GM18507 (cell line): Measurements from ENCODE around the gene STEAP1B.

Experiments
- DNase-seq: peaks from one replicate; pipeline ENCODE4 v3.0.0; 2011; ENCODE audit warnings: low read depth; ENCODE audit not compliant: insufficient read length; ENCODE audit errors: extremely low spot score
- FAIRE-seq: peaks from 2 replicates; lab custom pipeline; 2011; peaks lifted over from hg19 to GRCh38; lab: Jason Lieb, UNC

The STEAP1B gene

GRCh38 chr7:22417841-22418240 is 82.1 kb downstream of the STEAP1B start:
- DNase-seq (no peak), FAIRE-seq (no peak)

DNA sequence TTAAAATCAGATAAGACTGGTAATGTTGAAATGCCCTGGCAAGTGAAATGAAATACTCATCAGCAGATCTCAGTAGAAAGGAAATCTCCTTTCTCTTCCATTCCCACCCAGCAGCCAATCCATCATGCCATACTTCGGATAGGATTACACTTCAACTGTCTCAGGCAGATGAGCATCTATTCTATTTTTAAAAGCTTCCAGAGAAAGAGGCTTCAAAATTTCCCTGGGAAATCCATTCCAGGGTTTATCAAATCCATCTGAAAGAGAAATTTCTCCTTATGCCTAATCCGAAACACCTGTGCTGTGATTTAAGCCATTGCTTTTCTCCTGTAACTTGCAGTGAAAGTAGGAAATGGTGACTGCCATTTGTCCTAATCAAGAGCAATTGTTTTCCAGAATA is 82.6 kb downstream of the STEAP1B start:
- no peak for FAIRE-seq
- DNase-seq: no peak

DNA sequence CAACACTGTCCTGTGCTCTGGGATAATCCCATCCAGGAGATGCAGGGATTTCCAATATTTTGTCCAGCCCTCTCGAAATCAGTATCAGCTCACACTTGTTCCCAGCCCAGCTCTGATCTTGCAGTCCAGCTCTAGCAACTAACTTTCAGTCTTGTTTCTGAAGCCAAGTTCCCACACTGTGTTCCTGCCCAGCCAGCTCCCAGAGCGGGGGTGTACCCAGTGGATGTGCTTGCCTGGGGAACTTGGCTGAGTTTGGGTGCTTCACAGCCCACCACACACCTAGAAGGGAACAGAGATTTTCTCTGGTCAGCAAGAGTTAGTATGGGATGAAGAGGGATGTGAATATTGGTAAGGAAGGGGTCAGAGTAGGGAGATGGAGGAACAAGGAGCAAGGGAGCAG is 85.6 kb downstream of the STEAP1B start:
- DNase-seq (no peak), FAIRE-seq (no peak)

- no peak for FAIRE-seq
- DNase-seq: no peak
These were observed 86.8 kb downstream of the STEAP1B start for GRCh38 chr7:22413211-22413610.

- no peak for DNase-seq
- FAIRE-seq: no peak
These were observed 87.9 kb downstream of the STEAP1B start for GRCh38 chr7:22411977-22412693.

DNA sequence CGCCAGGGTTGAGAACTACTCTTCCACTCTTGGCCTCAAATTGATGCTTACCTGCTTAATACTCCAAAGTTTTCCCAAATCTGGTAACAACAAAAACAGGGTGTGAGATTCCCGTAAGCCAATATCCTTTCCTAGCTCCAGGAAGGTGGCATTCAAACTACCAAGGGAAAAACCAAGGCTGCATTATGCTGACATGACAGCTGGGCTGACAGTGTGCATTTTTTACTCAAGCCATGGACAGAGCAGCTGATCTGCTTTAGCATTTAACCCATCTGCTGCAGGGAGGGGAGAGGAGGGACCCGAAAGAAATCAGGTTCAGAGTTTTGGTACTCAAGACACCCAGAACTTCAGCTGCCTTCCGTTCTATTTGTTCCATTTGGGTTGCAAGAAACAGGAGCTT is 93.3 kb downstream of the STEAP1B start:
- DNase-seq (no peak), FAIRE-seq (no peak)

GRCh38 chr7:22404421-22405023 is 95.5 kb downstream of the STEAP1B start:
- no peak for DNase-seq
- no peak for FAIRE-seq

DNA sequence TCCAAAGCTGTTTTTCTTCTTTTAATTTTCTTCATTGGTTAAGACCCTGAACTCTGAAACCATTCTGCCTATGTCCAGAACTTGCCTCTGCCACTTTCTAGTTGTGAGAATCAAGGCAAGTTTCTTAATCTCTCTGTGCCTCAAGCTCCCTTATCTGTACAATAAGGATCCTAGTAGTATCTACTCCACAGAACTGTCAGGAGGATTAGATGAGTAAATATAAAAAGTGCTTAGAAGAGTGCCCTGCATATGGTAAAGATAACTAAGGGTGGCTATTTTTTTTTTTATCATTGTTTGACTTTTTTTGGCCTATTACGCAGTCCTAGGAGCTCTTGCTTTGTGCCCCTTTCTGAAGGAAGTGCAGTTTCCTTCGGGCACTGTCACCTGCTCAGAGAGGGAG is 96.6 kb downstream of the STEAP1B start:
- FAIRE-seq (no peak), DNase-seq (no peak)

GRCh38 chr7:22402250-22402649 is 97.7 kb downstream of the STEAP1B start:
- FAIRE-seq (peak; percentile 49), DNase-seq (no peak)

GRCh38 chr7:22400936-22401553 is 98.9 kb downstream of the STEAP1B start:
- FAIRE-seq (no peak), DNase-seq (no peak)

DNA sequence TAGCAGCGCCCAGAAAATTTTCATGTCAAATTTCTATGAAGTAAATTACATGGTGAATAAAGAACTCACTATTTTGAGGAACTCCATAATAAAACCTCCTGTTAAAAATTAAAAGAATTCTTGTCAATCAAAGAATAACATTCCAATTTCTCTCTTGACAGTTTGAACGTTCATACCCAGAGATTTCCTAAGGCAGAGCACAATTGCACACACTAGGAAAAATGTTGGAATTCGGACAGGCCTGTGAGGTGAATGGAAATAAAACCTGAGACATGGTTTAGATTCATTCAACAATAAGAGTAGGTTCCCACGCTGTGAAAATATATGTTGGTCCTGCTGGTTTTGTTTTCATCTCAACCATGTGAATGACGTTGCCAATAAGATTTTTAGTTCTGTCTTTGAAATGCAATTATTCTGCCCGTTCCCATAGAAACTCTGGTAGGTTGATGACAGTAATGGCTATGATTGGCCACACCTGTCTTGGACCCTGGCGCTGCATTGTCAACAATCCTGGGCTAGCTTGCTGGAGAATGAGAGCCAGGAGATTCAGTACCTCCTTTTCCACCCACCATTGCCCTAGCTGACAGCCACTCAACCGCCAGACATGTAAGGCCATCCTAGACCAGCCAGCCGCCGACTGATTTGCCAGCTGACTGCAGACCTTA is 99.7 kb downstream of the STEAP1B start:
- DNase-seq (no peak), FAIRE-seq (no peak)

DNA sequence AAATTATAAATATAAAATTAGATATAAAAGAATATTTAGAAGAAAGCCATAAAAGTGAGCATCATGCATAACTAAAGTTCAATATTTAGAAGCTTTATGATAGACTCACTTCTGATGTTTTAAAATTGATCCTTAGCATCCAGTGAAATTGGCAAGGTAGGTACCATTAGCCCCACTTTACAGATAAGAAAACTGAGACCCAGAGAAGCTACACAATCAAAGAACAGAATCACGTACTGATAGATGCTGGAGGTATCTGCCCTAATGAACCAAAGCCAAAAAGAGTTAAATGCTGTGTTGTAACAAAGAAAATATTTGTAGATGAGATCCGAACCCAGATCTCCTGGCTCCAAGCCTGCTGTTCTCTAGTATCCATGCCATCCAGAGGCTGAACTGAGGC is 100.4 kb downstream of the STEAP1B start:
- DNase-seq: no peak
- no peak for FAIRE-seq

DNA sequence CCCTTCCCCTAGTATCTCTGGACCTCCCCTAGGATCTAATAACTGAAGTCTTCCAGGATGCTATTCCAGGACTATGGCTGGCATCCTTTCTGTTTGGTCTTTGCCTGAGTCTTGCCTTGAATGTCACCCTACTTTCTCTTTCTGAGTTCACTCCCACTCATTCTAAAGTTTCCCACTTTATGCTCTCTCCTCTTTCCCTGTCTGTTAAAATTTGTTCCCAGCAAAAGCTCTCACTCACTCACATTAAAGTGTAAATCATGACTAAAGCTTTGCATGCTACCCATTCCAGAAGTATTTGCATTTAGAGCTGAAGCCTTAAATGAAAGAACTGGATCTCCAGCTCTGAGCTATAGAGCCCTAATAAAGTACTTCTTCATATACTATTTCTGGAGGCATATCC is 100.9 kb downstream of the STEAP1B start:
- DNase-seq (no peak), FAIRE-seq (no peak)

DNA sequence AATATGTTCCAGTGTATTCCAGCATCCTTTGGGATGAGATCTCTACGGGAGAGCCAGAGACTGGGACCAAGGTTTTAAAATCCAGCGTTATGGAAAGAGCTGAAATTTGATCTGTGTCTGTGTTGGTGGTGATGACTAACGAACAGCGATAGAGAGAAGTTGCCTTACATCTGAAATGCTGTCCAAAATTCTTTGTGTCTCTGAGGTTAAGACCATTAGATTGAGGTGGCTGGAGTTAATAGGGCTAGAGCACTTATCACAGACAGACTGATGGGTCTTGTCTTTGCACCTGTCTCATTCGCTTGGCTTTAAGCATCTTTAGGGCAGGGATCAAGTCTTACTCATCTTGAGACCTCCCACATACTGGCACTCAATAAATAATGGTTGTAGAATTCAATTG is 102.0 kb downstream of the STEAP1B start:
- FAIRE-seq (no peak), DNase-seq (no peak)

DNA sequence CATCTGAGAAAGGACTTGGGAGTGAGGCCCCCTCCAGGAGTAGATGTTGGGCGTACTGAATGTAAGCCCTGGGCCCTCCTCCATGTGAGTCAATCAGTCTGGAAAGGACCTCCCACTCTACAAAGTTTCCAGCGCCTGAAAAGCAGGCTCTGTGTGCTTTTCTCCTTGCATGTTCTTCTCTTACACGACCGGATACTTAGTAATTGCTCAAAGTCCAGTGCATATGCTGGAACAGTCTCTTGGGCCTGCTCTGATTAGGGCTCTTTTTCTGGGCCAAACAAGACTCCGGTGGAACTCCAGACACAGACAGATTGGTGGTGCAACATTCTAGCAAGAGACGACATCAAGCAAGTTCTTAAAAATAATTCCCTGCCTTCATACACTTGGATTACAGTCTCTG is 104.8 kb downstream of the STEAP1B start:
- DNase-seq (no peak), FAIRE-seq (no peak)

- no peak for FAIRE-seq
These were observed 105.2 kb downstream of the STEAP1B start for GRCh38 chr7:22394739-22395138.

DNA sequence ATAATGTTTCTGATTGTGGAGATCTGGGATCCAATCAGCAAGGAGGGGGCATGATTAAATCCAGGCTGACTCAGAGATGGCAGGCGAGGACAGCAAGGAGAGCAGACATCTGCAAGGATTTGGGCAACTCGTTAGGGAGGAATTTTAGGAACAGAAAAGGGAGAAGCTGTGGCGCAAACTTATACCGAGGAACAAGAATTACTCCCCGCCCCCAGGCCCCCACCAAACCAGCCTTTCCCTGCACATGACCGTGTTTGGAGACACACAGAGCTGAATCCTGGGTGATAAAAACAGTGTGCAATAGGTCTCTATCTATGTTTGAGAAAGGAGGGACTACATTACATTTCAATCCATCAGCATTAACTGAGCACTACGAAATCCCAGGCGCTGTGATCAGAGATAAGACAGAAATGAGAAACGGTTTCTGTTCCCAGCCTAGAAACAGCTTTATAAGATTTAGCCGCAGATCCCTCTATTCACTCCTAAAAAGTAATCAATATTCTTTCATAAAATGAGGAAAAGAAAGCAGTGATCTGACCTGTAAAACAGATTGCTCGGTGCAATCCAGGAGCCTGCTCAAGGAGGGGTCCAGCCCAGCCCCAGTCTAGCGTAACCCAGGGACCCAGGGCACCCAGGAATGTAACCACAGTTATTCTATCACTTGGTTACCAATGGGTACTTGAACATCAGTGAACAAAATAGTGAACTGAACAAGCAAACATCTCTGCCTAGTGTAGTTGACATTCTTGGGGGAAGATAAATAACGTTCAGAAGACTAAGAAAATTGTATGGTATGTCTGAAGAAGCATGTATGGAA is 105.9 kb downstream of the STEAP1B start:
- DNase-seq: no peak
- FAIRE-seq: no peak

More at GRCh38 chr7:22394739-22395138, 105.2 kb downstream of the STEAP1B start:
- DNase-seq: no peak

GRCh38 chr7:22390516-22390915 is 109.5 kb downstream of the STEAP1B start:
- DNase-seq: no peak
- no peak for FAIRE-seq

DNA sequence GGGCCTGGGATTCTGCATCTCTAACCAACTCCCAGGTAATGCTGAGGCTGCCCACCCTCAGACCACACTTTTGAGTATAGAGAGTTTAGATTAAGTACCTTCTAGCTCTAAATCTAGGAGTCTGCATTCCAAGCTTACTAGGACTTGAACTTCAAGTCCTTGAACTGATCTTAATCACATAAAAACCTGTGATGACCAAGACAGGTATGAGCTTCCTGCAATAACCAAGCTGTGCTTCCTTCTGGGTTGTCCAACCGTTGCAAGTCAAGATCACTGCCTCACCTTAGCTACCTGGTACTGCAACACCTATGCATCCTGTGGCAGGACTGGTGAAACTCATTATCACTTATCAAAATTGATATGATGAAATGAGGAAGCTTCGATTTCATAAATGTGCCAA is 110.1 kb downstream of the STEAP1B start:
- no peak for DNase-seq
- FAIRE-seq: no peak

- DNase-seq (no peak), FAIRE-seq (no peak)
These were observed 112.4 kb downstream of the STEAP1B start for GRCh38 chr7:22387583-22387982.
